Cardiac ventricle fibroblast (primary cell): ENCODE measurements around the gene RPL36AL. TPM values are rescaled to one million over a fixed set of nuclear protein-coding genes. Genes with fewer than 3 reads are reported as not detected.

Experiments
- total RNA-seq: library from RNA; depleted of rRNA; stranded (reverse); fragments of >200 nt; gene quantifications from 2 replicates; pipeline ENCODE4 v1.2.3, GENCODE V29; 2015

The RPL36AL gene
- 189 and 206 TPM in 2 replicates for total RNA-seq

DNA sequence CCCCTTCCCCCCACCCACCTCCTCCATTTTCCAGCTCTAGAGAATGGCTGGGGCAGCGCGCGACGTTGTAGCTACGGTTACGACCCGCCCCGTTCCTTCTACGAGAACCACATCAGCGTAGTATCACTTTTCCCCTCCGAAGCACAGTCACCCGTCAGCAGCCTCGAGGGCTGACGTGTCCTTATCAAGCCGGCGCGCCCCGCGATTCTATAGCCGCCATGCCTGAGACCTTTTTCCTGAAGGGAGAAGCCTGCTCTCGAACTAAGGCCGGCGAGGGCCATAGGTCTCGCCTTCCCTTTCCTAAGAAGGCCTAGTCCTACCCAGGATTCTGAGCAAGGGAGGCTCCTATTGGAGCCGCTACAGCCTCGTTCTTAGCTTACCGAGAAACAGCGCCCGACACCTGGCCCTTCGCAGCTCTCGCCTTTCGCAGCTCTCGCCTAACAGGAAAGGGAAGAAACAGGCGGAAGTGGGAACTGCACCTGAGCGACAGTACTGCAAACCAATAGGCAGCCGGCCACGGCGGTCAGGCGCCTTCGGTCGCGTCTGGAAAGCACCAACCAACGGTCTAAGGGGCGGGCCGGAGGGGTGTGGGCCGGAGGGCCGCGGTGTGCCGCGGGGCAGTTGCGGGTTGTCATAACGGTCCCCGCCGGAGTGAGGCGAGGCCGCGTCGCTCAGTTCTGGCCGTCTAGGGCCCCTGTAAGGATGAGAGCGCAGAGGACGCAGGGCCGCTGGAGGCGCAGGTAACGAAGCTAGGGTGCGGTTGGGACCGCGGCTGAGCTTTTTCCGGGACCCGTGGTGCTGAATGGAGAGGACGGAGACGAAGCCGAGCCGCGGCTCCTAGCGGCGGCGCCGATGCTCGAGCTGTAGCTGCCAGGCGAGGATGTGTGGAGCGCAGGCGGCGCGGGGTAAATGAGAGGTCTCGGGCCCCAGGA is at the start of gene RPL36AL, which contains the start of gene MGAT2:
Gene RPL36AL (minus strand): TSS at position 445 of the 932 bp plus-strand sequence. CDS start 1,522 bp downstream, outside the sequence.
Gene MGAT2 (plus strand): TSS at position 618 of the 932 bp plus-strand sequence. CDS start 470 bp downstream, outside the sequence.

DNA sequence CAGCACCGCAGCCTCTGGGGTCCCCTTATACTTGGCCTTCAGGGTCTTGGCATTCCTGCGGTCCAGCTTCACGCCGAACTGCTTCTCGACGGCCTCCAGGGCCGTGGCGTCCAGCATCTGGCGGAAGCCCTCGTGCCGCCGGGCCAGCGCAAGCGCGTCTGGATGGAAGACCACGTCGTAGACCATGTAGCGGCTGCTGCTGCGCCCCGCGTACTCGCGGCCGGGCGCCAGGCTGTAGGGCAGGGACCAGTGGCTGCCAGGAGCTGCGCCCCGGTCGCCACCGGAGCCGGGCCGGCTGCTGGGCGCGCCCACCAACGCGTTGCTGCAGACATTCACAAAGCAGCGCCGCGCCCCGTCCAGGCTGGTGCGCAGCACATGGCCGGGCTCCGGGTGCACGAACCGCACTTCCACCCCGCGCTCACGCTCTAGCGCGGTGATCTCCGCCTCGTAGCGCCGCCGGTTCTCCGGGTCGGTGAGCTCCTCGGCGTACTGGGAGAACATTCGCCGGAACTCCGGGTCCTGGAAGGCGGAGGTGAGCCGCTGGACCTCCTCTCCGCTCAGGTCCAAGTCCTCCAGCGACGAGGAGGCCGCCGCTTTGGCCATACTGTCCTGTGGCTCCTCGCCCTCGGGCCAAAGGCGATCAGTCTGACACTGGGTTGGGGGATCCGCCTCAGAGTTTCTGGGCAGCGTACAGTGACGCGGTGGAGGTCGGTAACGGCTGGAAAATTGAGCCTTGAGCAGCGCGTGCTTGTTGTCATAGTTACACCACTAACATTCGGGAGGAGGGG is 14.3 kb upstream of the RPL36AL start, which contains the start of gene DNAAF2:
Gene DNAAF2 (minus strand): TSS at position 698 of the 788 bp plus-strand sequence. CDS start 95 bp downstream, at position 603.

DNA sequence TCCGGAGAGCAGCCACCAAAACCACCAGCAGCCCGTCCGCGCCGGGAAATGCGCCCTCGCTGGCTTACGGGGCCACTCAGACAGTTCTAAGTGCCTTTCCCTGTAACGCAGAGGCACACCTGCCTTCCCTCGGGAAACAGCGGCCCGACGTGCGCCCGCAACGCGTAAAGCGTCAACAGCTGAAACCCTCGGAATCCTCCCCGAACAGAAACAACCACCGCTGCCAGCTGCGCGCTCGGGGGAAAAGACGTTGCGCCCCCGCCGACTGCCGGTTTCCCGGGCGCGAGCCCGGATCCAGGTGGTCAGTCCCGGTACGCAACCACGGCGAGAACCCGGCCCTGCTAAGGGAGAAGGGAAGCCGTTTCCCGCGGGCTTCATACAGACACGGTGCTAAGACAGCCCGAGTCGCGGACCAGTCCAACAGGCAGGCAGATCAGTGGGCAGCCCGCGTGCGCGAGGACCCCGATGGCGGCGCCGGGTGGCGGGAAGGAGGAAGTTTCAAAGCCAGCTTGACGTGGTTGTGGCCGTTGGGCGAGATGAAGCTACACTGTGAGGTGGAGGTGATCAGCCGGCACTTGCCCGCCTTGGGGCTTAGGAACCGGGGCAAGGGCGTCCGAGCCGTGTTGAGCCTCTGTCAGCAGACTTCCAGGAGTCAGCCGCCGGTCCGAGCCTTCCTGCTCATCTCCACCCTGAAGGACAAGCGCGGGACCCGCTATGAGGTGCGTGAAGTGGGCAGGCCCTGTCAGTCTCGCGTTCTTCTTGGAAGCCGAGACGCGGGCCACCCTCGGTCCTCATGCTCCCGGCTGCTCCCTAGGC is 21.7 kb downstream of the RPL36AL start, which contains the start of gene LRR1:
Gene LRR1 (plus strand): TSS at position 456 of the 816 bp plus-strand sequence. CDS start 81 bp downstream, at position 537.

DNA sequence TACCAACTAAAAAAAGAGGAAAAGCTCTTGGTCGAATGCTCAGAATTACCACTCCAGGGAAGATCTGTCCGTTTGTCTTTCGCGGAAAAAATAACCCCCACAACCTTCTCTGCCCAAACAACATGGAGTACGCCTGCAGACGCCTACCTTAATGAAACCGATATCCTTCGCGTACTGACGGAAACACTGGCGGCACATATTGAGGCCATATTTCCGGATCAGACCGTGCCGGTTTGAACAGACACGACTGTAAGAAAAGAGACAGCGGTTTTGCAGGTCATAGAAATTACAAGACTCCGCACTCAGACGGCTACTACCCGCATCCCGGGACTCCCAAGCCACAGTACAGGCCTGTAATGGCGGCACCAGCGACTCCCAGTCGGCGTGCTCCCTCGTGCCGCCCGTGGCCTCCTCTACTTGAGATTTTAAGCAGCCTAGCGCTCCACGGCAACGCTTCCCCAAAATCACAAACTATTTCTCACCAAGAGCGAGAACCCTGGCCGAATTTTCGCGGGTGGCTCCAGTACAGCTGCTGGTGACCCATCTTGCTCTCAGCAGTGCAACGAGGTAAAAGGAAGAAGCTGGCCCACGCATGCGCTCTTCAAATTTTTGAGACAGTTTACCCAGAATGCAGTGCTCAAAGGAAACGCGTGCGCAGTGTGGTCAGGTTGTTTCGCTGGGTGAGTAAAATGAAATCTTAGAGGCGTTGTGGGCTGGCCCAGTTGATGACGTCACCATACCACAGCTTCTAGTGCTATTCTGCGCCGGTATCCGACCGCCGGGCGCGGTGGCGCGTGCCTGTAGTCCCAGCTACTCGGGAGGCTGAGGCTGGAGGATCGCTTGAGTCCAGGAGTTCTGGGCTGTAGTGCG is 34.4 kb downstream of the RPL36AL start, which contains the start of gene RPS29:
Gene RPS29 (minus strand): TSS at position 578 of the 870 bp plus-strand sequence. CDS start 34 bp downstream, at position 544.

Other genes starting within 250 kb of the RPL36AL start
- gene RPS29, start 34.2 kb downstream of the RPL36AL start, total RNA-seq = 5,836 and 7,362 TPM in 2 replicates
- gene LRR1, start 21.7 kb downstream of the RPL36AL start, total RNA-seq = 5.7 and 8.6 TPM in 2 replicates
- gene MGAT2, start 173 bp upstream of the RPL36AL start, total RNA-seq = 65.4 and 73.8 TPM in 2 replicates
- 9.9 and 10.8 TPM in 2 replicates for gene DNAAF2, start 14.6 kb upstream of the RPL36AL start, total RNA-seq
- gene POLE2, start 67.6 kb upstream of the RPL36AL start, total RNA-seq = 0.88 and 2.0 TPM in 2 replicates
- gene KLHDC1, start 72.5 kb upstream of the RPL36AL start, total RNA-seq = 3.0 and 3.2 TPM in 2 replicates
- gene KLHDC2, start 147.5 kb upstream of the RPL36AL start, total RNA-seq = 30.8 and 54.0 TPM in 2 replicates
- gene NEMF, start 232.2 kb upstream of the RPL36AL start, total RNA-seq = 32.2 and 34.5 TPM in 2 replicates